HG02623 (cell line): Measurements from ENCODE around the gene HEXIM1.

Experiments used
- ATAC-seq: cut with Tn5 transposase; IDR thresholded peaks from one replicate; pipeline ENCODE4 v1.9.1; 2021; ENCODE audit warnings: moderate library complexity; ENCODE audit not compliant: unreplicated experiment

Gene HEXIM1

GRCh38 chr17:45148183-45149036 is at the start of gene HEXIM1:
HEXIM1 (plus strand) TSS chr17:45148475; CDS start chr17:45149191, 716 bp downstream.
- ATAC-seq = peak; percentile 74

- ATAC-seq = no peak
Measured at GRCh38 chr17:45098869-45099616, 49.2 kb upstream of the HEXIM1 start.

- no peak for ATAC-seq
Measured at GRCh38 chr17:45101546-45101882, 46.8 kb upstream of the HEXIM1 start.

- ATAC-seq = no peak
Measured at GRCh38 chr17:45101883-45102811, 46.1 kb upstream of the HEXIM1 start.

GRCh38 chr17:45102856-45103255 is 45.4 kb upstream of the HEXIM1 start:
- no peak for ATAC-seq

- no peak for ATAC-seq
Measured at GRCh38 chr17:45103269-45103795, 44.9 kb upstream of the HEXIM1 start.

- no peak for ATAC-seq
Measured at GRCh38 chr17:45104029-45104428, 44.2 kb upstream of the HEXIM1 start.

GRCh38 chr17:45104497-45104896 is 43.8 kb upstream of the HEXIM1 start:
- ATAC-seq = no peak

- no peak for ATAC-seq
Measured at GRCh38 chr17:45104907-45105624, 43.2 kb upstream of the HEXIM1 start.

- ATAC-seq = no peak
Measured at GRCh38 chr17:45106096-45106495, 42.2 kb upstream of the HEXIM1 start.

- ATAC-seq = no peak
Measured at GRCh38 chr17:45106582-45106981, 41.7 kb upstream of the HEXIM1 start.

- ATAC-seq = no peak
Measured at GRCh38 chr17:45107293-45108010, 40.8 kb upstream of the HEXIM1 start.

GRCh38 chr17:45108051-45108450 is 40.2 kb upstream of the HEXIM1 start:
- no peak for ATAC-seq

- no peak for ATAC-seq
Measured at GRCh38 chr17:45108595-45109521, 39.4 kb upstream of the HEXIM1 start.

- ATAC-seq = no peak
Measured at GRCh38 chr17:45110676-45111611, 37.3 kb upstream of the HEXIM1 start.

- ATAC-seq = no peak
Measured at GRCh38 chr17:45111850-45112249, 36.4 kb upstream of the HEXIM1 start.
